ENCODE data around the gene THUMPD1. TPM values are rescaled to one million over a fixed set of nuclear protein-coding genes. Genes with fewer than 3 reads are reported as not detected.

The THUMPD1 gene
- total and polyA plus RNA-seq, 2 of the 8 experiments (the other 6 are each of a cell fraction or from before 2014, with no cell fraction given): 31.6 to 49.4 TPM

DNA sequence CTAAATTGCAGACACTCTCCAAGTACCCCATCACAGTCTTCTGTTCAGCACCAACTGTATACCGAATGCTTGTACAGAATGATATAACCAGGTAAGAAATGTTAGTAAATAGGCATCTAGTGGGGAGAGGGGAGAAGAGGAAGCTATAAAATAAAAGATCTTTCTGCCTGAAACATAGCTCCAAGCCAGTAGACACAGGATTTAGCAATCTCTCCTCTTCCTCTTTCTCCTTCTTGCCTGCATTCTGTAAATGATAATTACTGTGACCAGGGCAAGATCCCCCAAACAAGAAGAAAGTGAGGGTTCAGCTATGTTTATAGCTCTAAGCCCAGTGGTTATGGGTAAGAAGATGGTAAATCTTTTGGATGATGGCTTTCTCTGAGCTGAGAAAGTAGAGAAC, 40.1 kb upstream of the THUMPD1 start:
- Histone ChIP-seq H2BK15ac (ENCODE audit: low read length) (no peak overlapping the region), H4K5ac (ENCODE audit: insufficient read length, low read depth, low read length) (no peak overlapping the region), H3K4me2 (ENCODE audit: insufficient read depth in 1 of 2, low read depth in 2 of 2, low read length in 2 of 2) (no peak overlapping the region), H3K4me1 (replicated peaks in 1 of 4; ENCODE audit: control insufficient read depth in 3 of 4, insufficient read depth in 4 of 4, low read length in 3 of 4) (no peaks in the 10 kb centered on the region), H2AFZ (ENCODE audit: low read length) (no peak overlapping the region), H2BK120ac (replicated peaks; ENCODE audit: low read depth, low read length) (no peak overlapping the region), H2BK20ac (ENCODE audit: low read length) (no peak overlapping the region), H3K23me2 (ENCODE audit: low read depth, low read length) (no peaks in the 10 kb centered on the region), H2AK5ac (ENCODE audit: low read depth, low read length) (no peak overlapping the region), H3K14ac (ENCODE audit: insufficient read length) (no peak overlapping the region), H3K9ac (replicated peaks in 1 of 4; ENCODE audit: extremely low read depth in 1 of 4, low read depth in 3 of 4, low read length in 3 of 4) (no peak overlapping the region), H3K9me3 (ENCODE audit: insufficient read depth in 2 of 2, low read depth in 1 of 2, low read length in 1 of 2) (no peaks in the 10 kb centered on the region), H4K8ac (ENCODE audit: extremely low read depth, insufficient read depth, low read length) (no peak overlapping the region), H4K20me1 (replicated peaks in 1 of 2; ENCODE audit: control insufficient read depth in 1 of 2, insufficient read depth in 2 of 2, low read length in 2 of 2) (no peaks in the 10 kb centered on the region), H3K23ac (ENCODE audit: insufficient read length) (no peak overlapping the region), H2BK5ac (ENCODE audit: low read depth, low read length) (no peak overlapping the region), H3K27ac (ENCODE audit: low read depth, low read length) (no peak overlapping the region), H3K4me3 (ENCODE audit: extremely low read depth in 1 of 4, insufficient read depth in 2 of 4, low read depth in 3 of 4, low read length in 4 of 4) (no peak overlapping the region), H3K18ac (ENCODE audit: extremely low read depth, low read length) (no peak overlapping the region), H3K79me2 (ENCODE audit: control insufficient read depth in 1 of 2, insufficient read depth in 2 of 2, low read length in 2 of 2) (no peaks in the 10 kb centered on the region), H2BK12ac (ENCODE audit: low read depth, low read length) (no peak overlapping the region), H4K91ac (replicated peaks; ENCODE audit: insufficient read length, low read length) (no peak overlapping the region), H3K4ac (replicated peaks; ENCODE audit: insufficient read length, low read depth, low read length) (no peak overlapping the region), H3K27me3 (replicated peaks in 1 of 4; ENCODE audit: control insufficient read depth in 3 of 4, extremely low read depth in 1 of 4, insufficient read depth in 3 of 4, low read length in 3 of 4) (no peaks in the 10 kb centered on the region), H3K56ac (replicated peaks; ENCODE audit: insufficient read length, low read depth, low read length) (no peak overlapping the region), H3K36me3 (ENCODE audit: control insufficient read depth in 2 of 4, insufficient read depth in 4 of 4, low read length in 3 of 4) (no peaks in the 10 kb centered on the region), H3K79me1 (ENCODE audit: low read depth, low read length) (no peaks in the 10 kb centered on the region)
- FAIRE-seq (no peak), DNase-seq (ENCODE audit: low read depth in 1 of 2, low spot score in 2 of 2) (no peak)
- TF ChIP-seq, protein P1, sequence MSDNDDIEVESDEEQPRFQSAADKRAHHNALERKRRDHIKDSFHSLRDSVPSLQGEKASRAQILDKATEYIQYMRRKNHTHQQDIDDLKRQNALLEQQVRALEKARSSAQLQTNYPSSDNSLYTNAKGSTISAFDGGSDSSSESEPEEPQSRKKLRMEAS (IDR thresholded peaks at IDR 0.05): no peak
- TF ChIP-seq HDAC2 (IDR thresholded peaks at IDR 0.05; ENCODE audit: borderline replicate concordance in 1 of 2, low read depth in 2 of 2, low read length in 2 of 2) (no peak), TAF7 (optimal IDR thresholded peaks at IDR 0.05; ENCODE audit: borderline replicate concordance, low read depth, low read length) (no peak), JUN (IDR thresholded peaks at IDR 0.05; ENCODE audit: low read depth, low read length) (no peak), CHD2 (IDR thresholded peaks at IDR 0.05; ENCODE audit: low read length) (no peak), RAD21 (IDR thresholded peaks at IDR 0.05 in 1 of 2, conservative IDR thresholded peaks at IDR 0.05 in 1 of 2; ENCODE audit: low read depth in 2 of 2, low read length in 2 of 2) (no peak), CBX5 (IDR thresholded peaks at IDR 0.05; ENCODE audit: low read depth, low read length) (no peak), BACH1 (IDR thresholded peaks at IDR 0.05; ENCODE audit: low read length) (no peak)
- CTCF ChIA-PET (ENCODE audit: partially characterized antibody): no interaction called here
- WGBS, 2 experiments (ENCODE audit: extremely low coverage in 1 of 2, insufficient coverage in 1 of 2, insufficient read length in 1 of 2, insufficient replicate concordance in 2 of 2, low coverage in 1 of 2, low lambda C conversion rate in 2 of 2, missing lambda C conversion rate in 1 of 2): 88% methylated on average over 1 of the region's 1 CpG; no CpG with 5 or more reads in 1 of the 2 experiments
- POLR2A ChIA-PET (ENCODE audit: partially characterized antibody): no interaction called here
